UCSD-AML1 (cell line): ENCODE data around the gene KCNAB1.

Source experiments
- DNase-seq: peaks from one replicate; lab custom pipeline; 2025; ENCODE audit not compliant: unreplicated experiment; lab: John Stamatoyannopoulos, UW

The KCNAB1 gene

DNA sequence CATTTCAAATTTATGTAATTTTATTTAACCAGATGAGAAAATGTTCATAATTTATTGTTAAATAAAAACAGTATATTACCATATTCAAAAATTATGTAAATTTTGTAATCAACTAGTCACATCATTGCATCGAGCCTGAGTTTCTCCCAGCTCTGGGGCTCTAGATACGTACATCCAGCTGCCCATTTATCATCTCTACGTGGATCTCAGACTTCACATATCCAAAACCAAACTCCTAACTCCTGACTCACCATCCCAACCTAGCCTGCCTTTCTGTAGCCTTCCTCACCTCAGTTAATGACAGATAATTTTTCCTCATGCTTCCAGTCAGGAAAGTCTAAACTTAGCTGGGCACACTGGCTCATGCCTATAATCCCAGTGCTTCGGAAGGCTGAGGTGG lies 239.7 kb downstream of the KCNAB1 start:
- no peak for DNase-seq

DNA sequence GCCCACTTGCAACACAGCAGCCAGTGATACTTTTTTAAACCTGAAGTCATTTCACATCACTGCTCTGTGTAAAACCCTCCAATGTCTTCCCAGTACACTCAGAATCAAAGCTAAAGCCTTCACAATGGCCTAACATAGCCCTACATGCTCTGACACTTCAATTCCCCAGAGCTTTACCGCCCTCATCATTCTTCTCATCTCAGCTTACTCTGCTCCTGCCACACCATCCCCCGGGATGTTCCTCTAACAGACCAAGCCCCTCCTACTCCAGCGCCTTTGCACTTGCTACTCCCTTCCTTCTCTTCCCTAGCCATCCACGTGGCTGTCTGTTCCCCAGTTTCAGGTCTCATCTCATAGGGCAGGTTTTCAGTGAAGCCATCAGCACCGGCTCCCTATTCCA lies 240.6 kb downstream of the KCNAB1 start:
- no peak for DNase-seq

- no peak for DNase-seq
These were observed 246.2 kb downstream of the KCNAB1 start for GRCh38 chr3:156366559-156366958.

- no peak for DNase-seq
These were observed 247.8 kb downstream of the KCNAB1 start for GRCh38 chr3:156368189-156368588.

GRCh38 chr3:156371701-156372100 lies 251.3 kb downstream of the KCNAB1 start:
- DNase-seq, result no peak

- no peak for DNase-seq
These were observed 252.7 kb downstream of the KCNAB1 start for GRCh38 chr3:156373095-156373494.

- no peak for DNase-seq
These were observed 253.3 kb downstream of the KCNAB1 start for GRCh38 chr3:156373654-156374053.

GRCh38 chr3:156376199-156376598 lies 255.8 kb downstream of the KCNAB1 start:
- no peak for DNase-seq

DNA sequence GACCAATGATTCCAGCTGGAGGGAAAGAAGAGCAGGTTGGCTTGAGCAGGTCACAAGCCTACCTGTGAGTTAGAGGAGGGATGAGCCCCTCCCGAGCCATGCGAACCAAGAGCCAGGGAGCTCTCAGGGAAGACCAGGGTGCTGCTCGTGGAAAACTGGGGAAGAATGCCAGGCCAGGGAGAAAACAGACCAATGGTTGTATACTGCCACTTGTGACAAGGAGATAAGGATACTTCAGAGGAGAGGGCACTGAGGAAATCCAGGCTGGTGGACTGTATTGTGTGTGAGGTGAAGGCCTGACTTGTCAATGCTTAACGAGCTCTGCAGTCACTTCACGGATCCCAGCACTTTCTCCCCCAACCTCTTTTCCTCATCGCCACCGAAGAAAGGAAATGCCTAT lies 256.9 kb downstream of the KCNAB1 start:
- no peak for DNase-seq

GRCh38 chr3:156377718-156378117 lies 257.3 kb downstream of the KCNAB1 start:
- no peak for DNase-seq

DNA sequence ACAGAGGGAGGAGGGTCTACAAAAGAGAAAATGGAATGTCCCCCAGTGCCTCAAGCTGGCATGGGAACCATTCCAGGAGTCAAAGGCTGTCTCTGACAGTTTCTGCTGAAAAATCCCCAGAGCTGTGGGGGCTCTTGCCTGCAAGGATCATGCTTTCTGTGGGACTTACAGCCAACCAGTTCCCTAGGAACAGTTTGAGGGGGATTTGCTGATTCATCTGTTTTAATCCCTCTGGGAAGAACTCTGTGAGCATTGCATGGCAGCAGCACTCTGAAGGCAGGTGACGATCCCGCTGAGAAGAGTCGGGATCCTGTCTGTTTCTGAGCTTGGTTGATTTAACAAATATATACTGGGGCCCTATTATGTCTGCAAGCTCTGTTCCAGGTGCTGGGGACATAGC lies 258.5 kb downstream of the KCNAB1 start:
- no peak for DNase-seq

DNA sequence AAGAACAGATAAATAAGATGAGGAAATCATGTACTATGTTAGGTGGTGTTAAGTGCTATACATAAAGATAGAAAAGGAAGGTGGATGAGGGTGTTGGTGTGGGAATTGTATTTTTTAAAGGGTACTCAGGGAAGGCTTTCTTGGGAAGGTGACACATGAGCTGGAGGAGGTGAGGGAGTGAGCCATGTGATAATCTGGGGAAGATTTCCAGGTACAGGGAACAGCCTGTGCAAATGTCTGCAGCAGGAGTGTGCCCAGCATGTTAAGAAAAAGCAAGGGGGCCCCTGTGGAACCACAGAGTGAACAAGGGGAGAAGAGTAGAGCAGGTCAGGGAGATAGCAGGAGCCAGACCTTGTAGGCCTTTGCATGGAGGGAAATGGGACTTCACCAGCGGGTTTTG lies 258.9 kb downstream of the KCNAB1 start:
- DNase-seq, result no peak

DNA sequence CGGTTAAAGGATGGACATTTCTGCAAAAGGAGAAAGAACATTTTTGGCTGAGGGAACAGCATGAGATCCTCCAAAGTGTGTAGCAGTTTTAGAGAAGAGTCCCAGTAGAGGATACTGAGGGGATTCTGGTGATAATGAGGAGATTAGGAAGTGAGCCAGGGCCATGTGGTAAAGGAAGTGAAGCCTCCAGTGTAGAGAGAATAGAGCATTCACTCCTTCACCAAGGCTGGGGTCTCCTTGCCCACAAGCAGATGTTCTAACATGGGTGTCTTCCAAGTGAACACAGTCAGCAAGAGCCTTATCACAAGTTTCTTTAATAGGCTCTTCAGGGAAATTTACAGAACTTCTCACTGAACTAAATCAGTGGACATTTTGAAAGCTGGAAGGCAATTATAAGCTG lies 260.9 kb downstream of the KCNAB1 start:
- no peak for DNase-seq

DNA sequence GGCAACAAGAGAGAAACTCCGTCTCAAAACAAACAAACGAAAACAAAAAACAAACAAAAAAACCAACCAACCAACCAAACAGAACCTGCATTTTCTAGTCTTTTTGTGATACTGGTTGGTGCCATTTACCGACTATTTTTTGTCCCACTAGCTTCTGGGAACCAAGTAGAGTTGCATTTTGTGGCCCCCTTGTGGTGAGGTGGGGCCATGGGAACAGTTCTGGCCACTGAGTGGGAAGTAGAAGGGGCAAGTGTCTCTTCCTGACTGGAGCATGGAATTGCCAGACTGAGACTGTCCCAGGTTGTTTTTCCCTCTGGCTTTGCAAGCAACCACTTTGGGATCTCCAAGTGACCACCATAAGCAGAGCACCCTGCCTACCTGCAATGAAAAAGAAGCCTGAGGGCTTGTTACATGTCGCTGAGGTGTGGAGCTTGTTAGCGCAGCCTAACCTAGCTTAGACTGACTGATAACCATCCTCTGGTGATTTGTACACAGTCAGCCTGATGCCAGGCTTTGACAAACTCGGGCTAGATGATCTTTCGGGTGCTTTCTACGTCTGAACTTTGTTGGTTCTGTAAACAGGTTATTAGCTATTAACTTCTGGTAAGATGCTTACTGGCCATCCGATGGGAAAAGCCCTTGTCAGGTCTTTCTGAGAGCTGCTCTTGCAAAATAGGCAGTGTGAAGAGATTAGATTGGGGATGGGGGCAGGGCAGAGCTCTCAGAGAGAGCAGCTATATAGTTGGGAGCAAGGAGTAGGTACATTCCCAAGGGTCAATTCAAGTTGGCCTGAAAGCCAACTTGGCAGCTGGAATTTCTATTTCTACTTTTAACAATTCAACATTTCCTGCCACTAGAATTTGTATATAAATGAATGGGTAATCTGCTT lies 262.3 kb downstream of the KCNAB1 start:
- DNase-seq, result peak; percentile 38

GRCh38 chr3:156383441-156384025 lies 263.2 kb downstream of the KCNAB1 start:
- no peak for DNase-seq

DNA sequence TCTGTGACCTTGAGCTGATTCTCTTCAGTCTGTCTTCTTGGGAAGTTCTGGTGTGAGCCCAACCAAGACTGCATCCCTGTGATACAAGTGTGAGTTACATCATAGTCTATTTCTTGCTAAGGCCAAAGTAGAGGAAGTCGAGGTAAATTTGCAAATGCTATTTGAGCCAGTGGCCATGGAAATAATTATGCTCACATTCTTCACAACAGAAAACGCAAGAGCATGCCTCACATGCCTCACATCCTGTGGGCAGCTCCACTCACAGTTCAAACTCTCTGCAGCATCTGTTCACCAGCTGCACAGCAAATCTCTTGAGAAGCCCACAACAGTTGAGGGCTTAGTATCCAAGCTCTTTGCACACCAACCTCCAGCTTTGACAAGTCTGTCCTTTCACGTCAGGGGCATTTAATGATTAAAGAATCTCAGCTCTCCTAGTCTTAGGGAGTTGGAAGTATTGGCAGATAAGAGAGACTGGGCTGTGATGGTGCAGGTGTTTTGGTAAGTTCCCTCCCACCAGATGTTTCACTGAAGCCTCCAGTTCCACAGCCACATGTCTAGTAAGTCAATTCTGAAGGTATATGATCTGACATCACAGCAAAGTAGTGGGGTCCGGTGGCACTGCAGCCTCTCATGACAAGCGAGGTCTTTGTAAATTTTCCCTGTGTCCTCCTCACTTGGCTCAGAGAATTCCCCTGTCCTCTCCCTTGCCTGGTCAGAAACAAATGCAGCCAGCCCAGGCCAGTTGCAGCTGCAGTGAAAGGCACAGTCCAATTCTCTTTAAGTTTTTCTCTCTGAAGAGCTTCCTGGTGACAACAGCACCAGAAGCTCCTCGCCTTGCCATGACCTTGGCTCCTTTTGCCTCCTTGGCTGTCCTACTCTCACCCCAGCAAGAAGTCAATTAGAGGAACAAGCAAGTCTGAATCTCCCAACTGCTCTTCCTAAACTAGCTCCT lies 268.4 kb downstream of the KCNAB1 start:
- DNase-seq, result no peak

GRCh38 chr3:156389449-156389950 lies 269.1 kb downstream of the KCNAB1 start:
- DNase-seq, result no peak

DNA sequence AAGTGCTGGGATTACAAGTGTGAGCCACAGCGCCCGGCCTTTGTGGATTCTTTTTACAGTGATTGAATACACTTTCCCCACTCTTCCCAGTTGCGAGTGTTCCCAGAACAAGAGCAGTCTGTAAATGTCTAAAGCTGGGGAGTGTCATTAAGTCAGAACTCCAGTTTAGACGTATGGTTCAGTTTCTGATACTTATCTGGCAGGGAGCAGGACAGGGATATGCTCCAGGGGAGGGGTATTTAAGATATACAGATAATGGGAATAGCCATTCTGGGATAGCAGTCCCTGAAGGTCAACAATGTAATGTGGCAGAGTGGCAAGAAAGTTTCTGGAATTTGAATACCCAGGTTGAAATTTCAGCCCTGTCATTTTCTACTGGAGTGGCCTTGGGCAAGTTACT lies 270.5 kb downstream of the KCNAB1 start:
- no peak for DNase-seq

GRCh38 chr3:156395961-156396710 lies 275.8 kb downstream of the KCNAB1 start:
- DNase-seq, result no peak

DNA sequence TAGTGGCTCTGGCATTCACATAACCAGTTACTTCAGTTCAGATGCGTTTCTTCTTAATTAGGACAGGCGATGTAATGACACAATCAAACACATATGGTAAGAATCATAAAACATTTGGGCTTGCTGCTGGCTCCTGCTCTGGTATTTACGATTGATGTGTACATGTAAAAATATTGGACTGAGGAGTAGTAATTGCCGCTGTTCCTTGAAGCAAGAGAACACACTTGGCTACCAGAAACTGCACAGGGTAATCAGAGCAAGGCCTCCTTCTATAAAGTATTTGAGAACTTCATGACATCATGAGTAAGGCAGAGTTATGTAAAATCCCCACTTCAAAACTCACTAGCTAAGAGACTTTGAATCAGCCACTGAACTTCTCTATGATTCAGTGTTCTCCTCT lies 276.5 kb downstream of the KCNAB1 start:
- DNase-seq, result no peak

DNA sequence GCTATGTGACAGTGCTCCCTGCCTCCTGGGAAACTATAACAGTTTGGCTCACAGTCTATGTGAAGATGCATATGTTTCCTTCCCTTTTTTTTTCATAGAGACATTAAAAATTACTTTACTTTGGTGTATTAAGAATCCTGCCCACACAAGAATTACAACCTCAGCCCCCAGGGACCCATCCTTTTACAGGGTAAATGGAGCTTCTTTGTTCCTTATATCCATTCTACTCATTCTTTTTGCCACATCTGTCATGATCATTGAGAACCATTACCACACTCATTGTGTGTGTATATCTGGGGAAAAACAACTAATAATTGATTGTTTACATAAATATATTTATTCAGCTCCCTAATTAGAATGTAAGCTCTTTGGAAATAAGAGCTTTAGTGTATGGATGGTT lies 277.2 kb downstream of the KCNAB1 start:
- DNase-seq, result no peak
